BJ (cell line): ENCODE results near the gene YLPM1. TPM values are rescaled to one million over a fixed set of nuclear protein-coding genes. Genes with fewer than 3 reads are reported as not detected.

ENCODE experiments used
- CTCF ChIA-PET: fragments of 350-600 bp; formaldehyde crosslinking; extraction: SDS; loops from one replicate; lab custom pipeline; 2021; ENCODE audit warnings: antibody characterized with exemption, inconsistent platforms; lab: Yijun Ruan, JAX
- POLR2A ChIA-PET: fragments of 300-600 bp; sonication (Branson Sonifier 250); formaldehyde crosslinking; extraction: SDS; loops from one replicate; lab custom pipeline; 2021; ENCODE audit warnings: antibody characterized with exemption; lab: Charles Lee
- DNase-seq: peaks from one replicate; pipeline ENCODE4 v3.0.0-alpha.2; 2011; ENCODE audit warnings: low read depth
- H3K27me3 ChIP-seq: 2 replicates; pipeline ENCODE4 v1.6.0; 2011; ENCODE audit warnings: low read length; ENCODE audit not compliant: control insufficient read depth, insufficient read depth
- H3K36me3 ChIP-seq: 2 replicates; pipeline ENCODE4 v1.5.1; 2011; ENCODE audit warnings: low read length; ENCODE audit not compliant: control insufficient read depth, insufficient read depth
- H3K4me3 ChIP-seq: 2 replicates; pipeline ENCODE4 v1.5.1; 2011; ENCODE audit warnings: low read depth, mild to moderate bottlenecking, control low read depth, low read length
- polyA minus RNA-seq: library from RNA; depleted of rRNA, polyadenylated mRNA; stranded (reverse); fragments of >200 nt; gene quantifications from 2 replicates; pipeline ENCODE4 v1.2.3, GENCODE V29; 2011; rRNA and poly(A)+ RNA removed
- polyA plus RNA-seq: library from polyadenylated mRNA; depleted of rRNA; stranded (reverse); fragments of >200 nt; gene quantifications from 2 replicates; pipeline ENCODE4 v1.2.3, GENCODE V29; 2011; rRNA removed
- TF ChIP-seq, protein P1 (sequence below): IDR thresholded peaks from 2 replicates; pipeline ENCODE4 v1.5.1; 2011; ENCODE audit warnings: low read depth, mild to moderate bottlenecking, control low read depth, inconsistent platforms, low read length, moderate library complexity; ENCODE audit not compliant: insufficient read depth

YLPM1 gene
- polyA plus RNA-seq (5.5 and 7.2 TPM in 2 replicates), polyA minus RNA-seq (10.3 and 25.1 TPM in 2 replicates)

- ChIA-PET POLR2A (no interaction called here), CTCF (interaction anchor here (0.7 to 3.5 kb wide), 10 partner anchors 11 to 261 kb away, joined by 3 to 26 read pairs (median 4); partner anchors contain the start of gene LTBP2)
- no peaks in the 10 kb centered on the region for H3K36me3 ChIP-seq
- H3K27me3 ChIP-seq, result no peaks in the 10 kb centered on the region
- TF ChIP-seq, protein P1, sequence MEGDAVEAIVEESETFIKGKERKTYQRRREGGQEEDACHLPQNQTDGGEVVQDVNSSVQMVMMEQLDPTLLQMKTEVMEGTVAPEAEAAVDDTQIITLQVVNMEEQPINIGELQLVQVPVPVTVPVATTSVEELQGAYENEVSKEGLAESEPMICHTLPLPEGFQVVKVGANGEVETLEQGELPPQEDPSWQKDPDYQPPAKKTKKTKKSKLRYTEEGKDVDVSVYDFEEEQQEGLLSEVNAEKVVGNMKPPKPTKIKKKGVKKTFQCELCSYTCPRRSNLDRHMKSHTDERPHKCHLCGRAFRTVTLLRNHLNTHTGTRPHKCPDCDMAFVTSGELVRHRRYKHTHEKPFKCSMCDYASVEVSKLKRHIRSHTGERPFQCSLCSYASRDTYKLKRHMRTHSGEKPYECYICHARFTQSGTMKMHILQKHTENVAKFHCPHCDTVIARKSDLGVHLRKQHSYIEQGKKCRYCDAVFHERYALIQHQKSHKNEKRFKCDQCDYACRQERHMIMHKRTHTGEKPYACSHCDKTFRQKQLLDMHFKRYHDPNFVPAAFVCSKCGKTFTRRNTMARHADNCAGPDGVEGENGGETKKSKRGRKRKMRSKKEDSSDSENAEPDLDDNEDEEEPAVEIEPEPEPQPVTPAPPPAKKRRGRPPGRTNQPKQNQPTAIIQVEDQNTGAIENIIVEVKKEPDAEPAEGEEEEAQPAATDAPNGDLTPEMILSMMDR, result peak; percentile 67
- DNase-seq, result peak; percentile 78
- peak within 1 kb of the TSS; percentile 96 for H3K4me3 ChIP-seq
Observed at GRCh38 chr14:74762917-74763802, at the start of gene YLPM1. Gene YLPM1 (plus strand): TSS chr14:74763316. CDS start chr14:74763490, 174 bp downstream.

- DNase-seq, result no peak
- H3K36me3 ChIP-seq, result no peaks in the 10 kb centered on the region
- POLR2A ChIA-PET, result no interaction called here
- no peaks in the 10 kb centered on the region for H3K27me3 ChIP-seq
- CTCF ChIA-PET, result interaction anchor here (0.6 to 1.6 kb wide), 2 partner anchors 80 to 100 kb away, joined by 3 to 6 read pairs; no protein-coding TSS in a partner anchor
- TF ChIP-seq, protein P1, result no peak
- H3K4me3 ChIP-seq, result peak overlapping the region; percentile 70
Observed at GRCh38 chr14:74713395-74713735, 49.8 kb upstream of the YLPM1 start.

DNA sequence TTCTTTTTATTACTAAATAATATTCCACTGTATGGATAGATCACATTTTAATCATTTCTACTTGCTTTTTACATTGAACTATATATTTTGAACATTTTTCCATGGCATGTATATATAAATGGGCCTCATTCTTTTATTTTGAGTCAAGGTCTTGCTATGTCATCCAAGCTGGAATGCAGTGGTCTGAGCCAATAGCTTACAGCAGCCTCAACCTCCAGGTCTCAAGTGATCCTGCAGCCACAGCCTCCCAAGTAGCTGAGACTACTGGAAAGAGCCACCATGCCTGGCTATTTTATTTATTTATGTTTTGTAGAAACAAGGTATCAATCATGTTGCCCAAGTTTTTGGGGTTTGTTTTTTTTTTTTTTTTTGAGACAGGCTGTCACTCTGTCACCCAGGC is 42.6 kb upstream of the YLPM1 start:
- no peak for DNase-seq
- no peaks in the 10 kb centered on the region for H3K27me3 ChIP-seq
- TF ChIP-seq, protein P1, result no peak
- ChIA-PET POLR2A (no interaction called here), CTCF (interaction anchor here (0.6 kb wide), 1 partner anchor 19 kb away, joined by 3 read pairs; no protein-coding TSS in a partner anchor)
- H3K4me3 ChIP-seq, result no peak overlapping the region
- peaks cover 3% of the 10 kb centered on the region; the same call in 1 of the 2 replicates for H3K36me3 ChIP-seq

DNA sequence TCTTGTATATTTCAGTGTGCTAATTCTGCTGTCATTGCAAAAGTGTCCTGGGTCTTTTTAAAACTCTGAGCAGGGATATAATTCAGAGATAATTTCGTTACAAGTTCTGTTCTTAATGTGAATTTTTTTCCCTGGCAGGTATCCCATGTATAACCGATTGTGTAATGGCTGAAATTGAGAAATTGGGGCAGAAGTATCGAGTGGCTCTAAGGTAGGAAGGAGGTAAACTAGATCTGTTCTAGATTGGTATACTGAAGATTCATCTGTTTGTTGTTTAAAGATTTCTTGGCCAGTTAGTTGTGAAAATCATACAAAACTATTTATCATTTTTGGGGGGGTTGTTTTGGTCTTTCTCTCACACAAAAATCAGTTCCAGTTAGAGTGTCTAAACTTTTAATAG is 40.0 kb upstream of the YLPM1 start:
- no peak for DNase-seq
- H3K27me3 ChIP-seq, result no peaks in the 10 kb centered on the region
- peaks cover 3% of the 10 kb centered on the region; the same call in 1 of the 2 replicates for H3K36me3 ChIP-seq
- POLR2A ChIA-PET, result no interaction called here
- TF ChIP-seq, protein P1, result no peak
- CTCF ChIA-PET, result no interaction called here
- no peak overlapping the region for H3K4me3 ChIP-seq

DNA sequence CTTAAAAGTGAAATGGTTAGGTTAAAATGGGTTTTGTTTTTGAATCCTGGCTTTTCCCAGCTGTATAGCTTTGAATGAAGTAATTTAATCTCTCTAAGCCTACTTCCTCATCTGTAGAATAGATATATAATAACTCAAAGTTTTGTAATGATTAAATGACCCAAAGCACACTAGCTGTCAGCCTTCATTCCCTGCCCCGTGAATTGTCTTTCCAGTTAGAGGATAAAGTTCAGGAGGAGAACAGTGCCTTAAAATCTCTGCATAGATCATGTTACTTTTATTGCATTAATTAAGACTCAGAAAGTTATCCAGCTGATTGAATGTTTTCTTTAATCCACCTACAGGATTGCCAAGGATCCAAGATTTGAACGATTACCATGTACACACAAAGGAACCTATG is 30.7 kb upstream of the YLPM1 start:
- no peak for DNase-seq
- no peaks in the 10 kb centered on the region for H3K27me3 ChIP-seq
- CTCF ChIA-PET, result interaction anchor here (0.5 to 1.0 kb wide), 2 partner anchors 30 to 69 kb away, joined by 4 read pairs; no protein-coding TSS in a partner anchor
- H3K36me3 ChIP-seq, result peaks cover 5% of the 10 kb centered on the region
- POLR2A ChIA-PET, result no interaction called here
- H3K4me3 ChIP-seq, result no peak overlapping the region
- TF ChIP-seq, protein P1, result no peak
